Mucosa of descending colon (tissue), 3 donors: ENCODE results near the gene SGCG. TPM values are rescaled to one million over a fixed set of nuclear protein-coding genes. Genes with fewer than 3 reads are reported as not detected.

Experiments used
- ATAC-seq: fragments of 200-7000 bp; cut with Tn5 transposase; one replicate; pipeline ENCODE4 v1.9.1; 2020; ENCODE audit warnings: mild to moderate bottlenecking, moderate library complexity
- DNase-seq, 3 donors: peaks; one replicate each; pipeline ENCODE4 v3.0.0-alpha.2; 2020
- H3K36me3 ChIP-seq: fragments of 200-600 bp; one replicate; pipeline ENCODE4 v1.8.0; 2021; ENCODE audit warnings: low read depth, mild to moderate bottlenecking
- H3K4me1 ChIP-seq: fragments of 200-600 bp; one replicate; pipeline ENCODE4 v1.8.0; 2021; ENCODE audit warnings: low read depth, mild to moderate bottlenecking
- H3K4me3 ChIP-seq: fragments of 200-600 bp; one replicate; pipeline ENCODE4 v1.8.0; 2021; ENCODE audit warnings: mild to moderate bottlenecking
- H3K9me3 ChIP-seq: fragments of 200-600 bp; one replicate; pipeline ENCODE4 v1.8.0; 2021; ENCODE audit warnings: mild to moderate bottlenecking
- CTCF ChIP-seq: fragments of 200-600 bp; IDR thresholded peaks from one replicate; pipeline ENCODE4 v1.8.0; 2022; ENCODE audit warnings: antibody characterized with exemption, mild to moderate bottlenecking
- intact Hi-C, 2 donors: fragments of 100-400 bp; cut with DNase I in 1 of 2; cut with micrococcal nuclease in 1 of 2; formaldehyde crosslinking; loops; one replicate each; pipeline versions ENCODE4 v1.11.0 to v1.11.1; 2022; cut with DNase I, micrococcal nuclease
- total RNA-seq, 3 donors: library from RNA; stranded (reverse); fragmentation: NEBNext Ultra II Directional in 2 of 3; extraction: Animal tissue kit (Norgen Biotek cat#: 25700) in 2 of 3; gene quantifications; one replicate each; pipeline versions ENCODE4 v1.2.1 to v1.2.4, GENCODE V29; 2021 to 2023
- donor health status: DM: no; HTN: no; CAD: no; lungs with moderate emphysema.
- donor health status: DM: no; HTN: no; CAD: no.
- donor health status: DM: no; HTN: yes; CAD: no.

Gene SGCG
- total RNA-seq, 3 donors from 2014 or later, result 0.41 to 0.66 TPM; not detected in 1

GRCh38 chr13:23254506-23254905, 73.7 kb downstream of the SGCG start:
- DNase-seq (no peak), ATAC-seq (no peak)
- intact Hi-C loops, result no loop called here
- TF ChIP-seq CTCF, result no peak
- no peaks in the 10 kb centered on the region for H3K36me3 ChIP-seq
- no peaks in the 10 kb centered on the region for H3K4me1 ChIP-seq
- no peak overlapping the region for H3K4me3 ChIP-seq
- peaks cover 4% of the 10 kb centered on the region for H3K9me3 ChIP-seq

DNA sequence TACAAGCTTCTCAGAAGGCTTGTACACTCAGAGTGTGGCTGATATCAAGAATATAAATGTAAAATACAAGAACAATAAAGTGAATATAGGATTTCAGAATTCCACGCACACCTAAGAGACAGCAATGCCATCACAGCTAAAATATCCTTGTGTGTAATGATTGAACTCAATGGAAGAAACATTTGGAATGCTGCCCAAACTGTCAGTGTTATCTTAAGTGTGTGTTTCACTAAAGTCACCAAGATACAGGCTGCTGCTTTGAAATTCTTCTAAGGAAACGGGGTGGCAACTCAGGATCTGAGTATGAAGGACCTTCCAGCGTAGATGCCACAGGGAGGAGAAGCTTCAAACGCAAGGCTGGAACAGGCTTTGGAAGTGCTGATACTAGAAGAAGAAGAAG, 86.8 kb downstream of the SGCG start:
- no peak for TF ChIP-seq CTCF
- Histone ChIP-seq H3K9me3 (no peaks in the 10 kb centered on the region), H3K4me3 (no peak overlapping the region), H3K4me1 (no peaks in the 10 kb centered on the region), H3K36me3 (no peaks in the 10 kb centered on the region)
- DNase-seq (no peak), ATAC-seq (no peak)
- intact Hi-C loops, result no loop called here

DNA sequence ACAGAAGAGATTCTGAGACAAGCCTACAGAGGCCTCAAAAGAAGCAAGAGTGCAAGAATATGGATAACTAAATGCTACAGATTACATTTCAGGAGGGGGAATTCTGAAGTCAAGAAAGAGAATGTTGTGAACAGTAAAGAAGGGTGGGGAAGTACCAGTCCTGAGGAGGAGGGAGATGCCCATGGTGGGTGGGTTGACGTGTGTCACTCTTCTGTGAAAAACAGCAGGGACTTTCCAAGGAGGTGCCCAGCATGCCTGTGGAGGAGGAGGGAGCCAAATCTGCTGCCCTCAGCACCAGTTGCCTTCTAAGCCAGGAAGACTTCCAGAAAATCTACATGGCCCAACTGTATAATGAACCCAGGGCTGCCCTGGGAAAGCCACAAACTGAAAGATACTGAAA, 87.7 kb downstream of the SGCG start:
- ATAC-seq (no peak), DNase-seq (no peak)
- H3K4me3 ChIP-seq, result no peak overlapping the region
- H3K36me3 ChIP-seq, result no peaks in the 10 kb centered on the region
- intact Hi-C loops, result no loop called here
- H3K9me3 ChIP-seq, result no peaks in the 10 kb centered on the region
- H3K4me1 ChIP-seq, result no peaks in the 10 kb centered on the region
- no peak for TF ChIP-seq CTCF

DNA sequence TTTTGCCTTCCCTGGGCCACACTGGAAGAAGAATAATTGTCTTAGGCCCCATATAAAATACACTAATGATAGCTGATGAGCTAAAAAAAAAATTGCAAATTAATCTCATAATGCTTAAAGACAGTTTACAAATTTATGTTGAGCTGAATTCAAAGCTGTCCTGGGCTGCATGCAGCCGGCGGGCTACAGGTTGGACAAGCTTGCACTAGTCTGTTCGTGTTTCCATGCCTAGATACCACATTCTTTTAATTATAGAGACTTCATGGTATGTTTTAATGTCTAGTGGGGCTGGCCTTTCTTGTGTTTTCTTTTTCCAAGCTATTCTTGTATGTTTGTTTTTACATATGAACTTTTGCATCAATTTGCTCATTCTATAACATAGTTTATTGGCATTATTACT, 90.6 kb downstream of the SGCG start:
- ATAC-seq, result no peak

GRCh38 chr13:23273498-23273897, 92.7 kb downstream of the SGCG start:
- intact Hi-C loops, result no loop called here
- no peaks in the 10 kb centered on the region for H3K9me3 ChIP-seq
- ATAC-seq (no peak), DNase-seq (no peak)
- H3K36me3 ChIP-seq, result no peaks in the 10 kb centered on the region
- H3K4me1 ChIP-seq, result no peaks in the 10 kb centered on the region
- no peak for TF ChIP-seq CTCF
- H3K4me3 ChIP-seq, result no peak overlapping the region

More for the DNA sequence above, 90.6 kb downstream of the SGCG start:
- Histone ChIP-seq H3K4me1 (no peaks in the 10 kb centered on the region), H3K4me3 (no peak overlapping the region), H3K36me3 (no peaks in the 10 kb centered on the region), H3K9me3 (no peaks in the 10 kb centered on the region)
- DNase-seq, result no peak
- intact Hi-C loops, result no loop called here
- no peak for TF ChIP-seq CTCF

- no peaks in the 10 kb centered on the region for H3K9me3 ChIP-seq
- TF ChIP-seq CTCF, result no peak
- DNase-seq (no peak), ATAC-seq (no peak)
- H3K4me3 ChIP-seq, result no peak overlapping the region
- no peaks in the 10 kb centered on the region for H3K4me1 ChIP-seq
- intact Hi-C loops, result no loop called here
- H3K36me3 ChIP-seq, result no peaks in the 10 kb centered on the region
Measured at GRCh38 chr13:23279321-23279720, 98.5 kb downstream of the SGCG start.
